Neutrophil (primary cell): ENCODE data around the gene RNF20.

Experiments
- H3K27ac ChIP-seq: fragments of 200-600 bp; sonication (generic); 2 replicates; pipeline ENCODE4 v1.5.1; 2016; ENCODE audit warnings: mild to moderate bottlenecking, moderate library complexity
- H3K27me3 ChIP-seq: fragments of 200-600 bp; sonication (generic); 2 replicates; pipeline ENCODE4 v1.6.0; 2016; ENCODE audit warnings: mild to moderate bottlenecking
- H3K36me3 ChIP-seq: fragments of 200-600 bp; sonication (generic); 2 replicates; pipeline ENCODE4 v1.5.1; 2017
- H3K4me1 ChIP-seq, 2 experiments: fragments of 200-600 bp in 1 of 2; sonication (generic) in 1 of 2; 1 replicate in 1 of 2; 2 replicates in 1 of 2; pipeline versions ENCODE4 v1.5.1 to v1.6.1; 2013 to 2016; ENCODE audit warnings: low read depth in 1 of 2, low read length in 1 of 2, mild to moderate bottlenecking in 1 of 2, moderate library complexity in 1 of 2; ENCODE audit not compliant: control insufficient read depth in 1 of 2, insufficient read depth in 1 of 2
- H3K4me3 ChIP-seq, 2 experiments: fragments of 200-600 bp in 1 of 2; sonication (generic) in 1 of 2; 1 replicate in 1 of 2; 2 replicates in 1 of 2; pipeline ENCODE4 v1.5.1; 2013 to 2016; ENCODE audit warnings: low read depth in 1 of 2, low read length in 1 of 2, mild to moderate bottlenecking in 1 of 2, moderate library complexity in 1 of 2
- H3K9me3 ChIP-seq: fragments of 200-600 bp; sonication (generic); 2 replicates; pipeline ENCODE4 v1.5.1; 2016
- TF ChIP-seq, protein P1 (sequence below): fragments of 200-600 bp; sonication (generic); IDR thresholded peaks from 2 replicates; pipeline ENCODE4 v1.5.1; 2016; ENCODE audit warnings: antibody characterized with exemption

Gene RNF20

DNA sequence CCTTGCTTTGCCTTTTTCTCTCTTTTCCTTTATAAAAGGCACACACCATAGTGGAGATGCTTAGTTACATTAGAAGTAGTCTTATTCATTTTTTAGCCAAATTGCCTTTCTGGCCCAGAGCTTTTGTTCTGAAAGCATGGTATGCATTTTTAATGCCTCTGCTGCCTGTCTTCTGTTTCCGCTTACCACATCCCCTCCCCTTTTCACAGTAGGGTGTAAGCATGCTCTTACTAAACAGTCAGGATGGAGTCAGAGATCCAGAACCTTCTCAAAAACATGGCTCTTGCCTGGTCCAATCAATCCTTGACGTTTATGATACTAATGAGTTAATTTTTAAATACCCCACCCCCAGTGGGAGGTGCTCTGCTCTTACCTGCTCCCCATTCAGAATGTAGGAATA lies 38.7 kb downstream of the RNF20 start:
- Histone ChIP-seq H3K4me3 (no peak overlapping the region), H3K9me3 (no peaks in the 10 kb centered on the region), H3K27ac (no peak overlapping the region), H3K4me1 (peaks cover 10 to 12% of the 10 kb centered on the region in 2 experiments), H3K27me3 (no peaks in the 10 kb centered on the region), H3K36me3 (peaks cover 31% of the 10 kb centered on the region)
- TF ChIP-seq, protein P1, sequence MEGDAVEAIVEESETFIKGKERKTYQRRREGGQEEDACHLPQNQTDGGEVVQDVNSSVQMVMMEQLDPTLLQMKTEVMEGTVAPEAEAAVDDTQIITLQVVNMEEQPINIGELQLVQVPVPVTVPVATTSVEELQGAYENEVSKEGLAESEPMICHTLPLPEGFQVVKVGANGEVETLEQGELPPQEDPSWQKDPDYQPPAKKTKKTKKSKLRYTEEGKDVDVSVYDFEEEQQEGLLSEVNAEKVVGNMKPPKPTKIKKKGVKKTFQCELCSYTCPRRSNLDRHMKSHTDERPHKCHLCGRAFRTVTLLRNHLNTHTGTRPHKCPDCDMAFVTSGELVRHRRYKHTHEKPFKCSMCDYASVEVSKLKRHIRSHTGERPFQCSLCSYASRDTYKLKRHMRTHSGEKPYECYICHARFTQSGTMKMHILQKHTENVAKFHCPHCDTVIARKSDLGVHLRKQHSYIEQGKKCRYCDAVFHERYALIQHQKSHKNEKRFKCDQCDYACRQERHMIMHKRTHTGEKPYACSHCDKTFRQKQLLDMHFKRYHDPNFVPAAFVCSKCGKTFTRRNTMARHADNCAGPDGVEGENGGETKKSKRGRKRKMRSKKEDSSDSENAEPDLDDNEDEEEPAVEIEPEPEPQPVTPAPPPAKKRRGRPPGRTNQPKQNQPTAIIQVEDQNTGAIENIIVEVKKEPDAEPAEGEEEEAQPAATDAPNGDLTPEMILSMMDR = no peak

DNA sequence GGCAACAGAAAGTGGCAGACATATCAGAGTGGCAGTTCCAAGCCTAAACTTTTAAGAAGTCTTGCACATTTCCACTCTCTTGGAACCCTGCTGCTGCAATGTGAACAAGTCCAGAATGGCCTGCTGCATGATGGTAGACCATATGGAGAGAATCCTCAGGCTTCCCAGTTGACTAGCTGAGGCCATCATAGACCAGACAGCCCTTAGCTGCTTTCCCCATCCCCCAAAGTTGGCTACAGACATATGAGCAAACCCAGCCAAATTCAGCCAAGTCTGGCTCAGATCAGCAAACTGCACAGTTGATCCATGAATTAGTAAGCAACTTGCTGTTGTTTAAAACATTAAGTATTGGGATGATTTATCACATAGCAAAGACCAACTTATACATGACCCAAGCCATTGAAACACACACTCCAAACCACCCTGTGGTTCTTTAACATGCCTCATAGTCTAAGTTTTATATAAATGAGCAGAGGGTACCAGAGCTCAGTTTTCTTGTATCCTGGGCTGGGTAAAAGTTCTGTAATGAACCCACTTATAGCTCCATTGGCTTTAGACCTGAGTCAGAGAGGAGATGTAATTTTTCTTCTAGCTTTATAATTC lies 41.2 kb downstream of the RNF20 start:
- Histone ChIP-seq H3K4me1 (peaks cover 10 to 16% of the 10 kb centered on the region in 2 experiments), H3K27me3 (no peaks in the 10 kb centered on the region), H3K9me3 (no peaks in the 10 kb centered on the region), H3K4me3 (no peak overlapping the region), H3K36me3 (peaks cover 12% of the 10 kb centered on the region), H3K27ac (no peak overlapping the region)
- TF ChIP-seq, protein P1 = no peak

DNA sequence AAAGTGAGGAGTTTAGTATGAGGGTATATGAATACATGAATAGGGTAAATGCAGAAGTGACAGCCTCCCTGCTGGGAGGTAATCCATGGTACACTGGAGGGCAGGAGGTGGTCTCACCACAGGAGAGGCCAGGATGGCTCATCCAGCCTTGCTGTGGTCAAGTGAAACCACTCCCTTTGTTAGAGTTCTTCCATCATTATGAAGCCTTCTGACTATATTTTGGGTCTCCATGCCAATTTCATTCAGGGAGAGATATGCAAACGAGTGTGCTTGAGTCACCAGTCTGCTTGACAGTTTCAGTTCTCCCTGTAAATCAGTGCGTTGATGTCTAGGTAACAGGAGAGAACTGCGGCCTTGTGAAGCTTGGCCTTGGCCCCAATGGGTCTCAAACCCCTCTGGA lies 44.7 kb downstream of the RNF20 start:
- Histone ChIP-seq H3K9me3 (no peaks in the 10 kb centered on the region), H3K4me1 (peaks cover 2 to 9% of the 10 kb centered on the region in 2 experiments), H3K27ac (no peak overlapping the region), H3K4me3 (no peak overlapping the region), H3K36me3 (no peaks in the 10 kb centered on the region), H3K27me3 (no peaks in the 10 kb centered on the region)
- TF ChIP-seq, protein P1 = no peak

DNA sequence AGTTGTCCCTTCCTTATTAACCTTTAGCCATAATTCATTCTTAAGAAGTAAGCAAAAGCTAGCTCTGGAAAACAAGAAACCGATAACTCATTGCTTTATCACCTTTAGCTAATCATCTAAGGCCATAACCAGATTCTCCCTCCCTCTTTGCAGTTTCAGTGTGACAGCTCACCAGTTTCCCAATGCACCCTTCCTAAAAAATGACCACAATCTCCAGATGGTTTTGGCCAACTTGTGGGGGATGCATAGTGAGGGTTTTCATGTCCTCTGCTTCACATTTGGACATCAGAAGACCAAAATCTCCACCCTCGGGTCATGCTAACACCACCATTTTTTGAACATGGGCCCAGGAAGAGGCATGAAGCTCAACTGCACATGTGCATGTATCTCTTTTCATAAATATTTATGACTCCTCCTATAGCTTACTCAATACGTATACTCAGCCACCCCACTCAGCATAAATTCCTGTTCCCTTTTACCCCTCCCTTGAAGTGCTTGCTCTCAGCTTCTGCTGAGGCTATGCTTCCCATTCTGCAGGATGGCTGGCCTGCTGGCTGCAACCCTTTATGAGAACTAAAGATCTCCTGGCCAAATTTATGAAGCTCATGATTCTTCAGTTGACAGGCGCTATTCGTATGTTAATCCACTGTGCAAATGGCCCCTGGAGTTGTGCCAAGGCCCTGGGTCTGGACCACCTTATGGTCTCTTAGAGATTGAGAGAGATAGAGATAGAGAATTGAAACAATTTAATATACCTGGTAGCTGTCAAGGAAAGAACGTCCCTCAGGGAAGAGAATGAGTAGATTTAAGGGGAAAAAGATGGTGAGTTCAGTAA lies 46.3 kb downstream of the RNF20 start:
- no peaks in the 10 kb centered on the region for H3K9me3 ChIP-seq

DNA sequence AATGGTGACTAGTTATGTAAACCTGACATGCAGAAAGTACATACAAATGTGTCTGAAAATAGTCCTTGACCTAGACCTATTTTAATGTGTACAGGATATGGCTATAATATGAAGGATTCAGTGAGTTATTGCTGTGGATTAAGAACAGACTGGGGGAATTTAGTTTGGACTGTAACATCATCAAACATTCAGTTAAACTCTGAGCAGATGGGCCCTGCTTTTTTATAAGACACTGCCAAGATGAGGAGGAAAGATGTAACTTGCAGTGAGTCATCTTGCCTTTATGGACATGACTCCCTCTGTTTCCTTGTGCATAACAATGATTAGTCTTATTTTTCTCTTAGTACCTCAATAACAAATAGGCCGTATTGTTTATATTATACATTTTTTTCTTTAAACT lies 48.9 kb downstream of the RNF20 start:
- H3K4me1 ChIP-seq = peaks cover 6 to 23% of the 10 kb centered on the region in 2 experiments
- H3K27ac ChIP-seq = no peak overlapping the region

More for the DNA sequence above, 46.3 kb downstream of the RNF20 start:
- TF ChIP-seq, protein P1 = no peak
- Histone ChIP-seq H3K36me3 (no peaks in the 10 kb centered on the region), H3K27me3 (no peaks in the 10 kb centered on the region), H3K4me1 (peaks cover 0 to 7% of the 10 kb centered on the region in 2 experiments), H3K4me3 (no peak overlapping the region), H3K27ac (no peak overlapping the region)

More for the DNA sequence above, 48.9 kb downstream of the RNF20 start:
- Histone ChIP-seq H3K4me3 (no peak overlapping the region), H3K27me3 (no peaks in the 10 kb centered on the region), H3K36me3 (no peaks in the 10 kb centered on the region), H3K9me3 (no peaks in the 10 kb centered on the region)
- TF ChIP-seq, protein P1 = no peak
